A673 (cell line): Measurements from ENCODE around the gene LAIR1. TPM values are rescaled to one million over a fixed set of nuclear protein-coding genes. Genes with fewer than 3 reads are reported as not detected.
A peak's percentile ranks its signal among the peaks of the same experiment; 100 is the strongest.
"Not testable (repeated sequence)": the region's sequence is repeated elsewhere in the genome, so short reads cannot be mapped to it uniquely, and the experiment has no call there.

Source experiments
- BruUV-seq: library from RNA; stranded (reverse); fragments of 400-500 nt; replicated peaks from 2 replicates; lab custom pipeline; 2021; lab: Mats Ljungman, UMichigan
- CTCF ChIA-PET: fragments of 300-600 bp; sonication (Branson Sonifier 250); formaldehyde crosslinking; loops from one replicate; lab custom pipeline; 2022; ENCODE audit warnings: antibody characterized with exemption; lab: Charles Lee
- POLR2A ChIA-PET: fragments of 300-600 bp; sonication (Branson Sonifier 250); formaldehyde crosslinking; loops from one replicate; lab custom pipeline; 2022; ENCODE audit warnings: antibody characterized with exemption; ENCODE audit not compliant: low non-redundant PET; lab: Charles Lee
- DNase-seq: peaks from one replicate; pipeline ENCODE4 v3.0.0-alpha.2; 2015; ENCODE audit warnings: low spot score
- H3K27ac ChIP-seq: fragments of 200-600 bp; sonication (generic); 2 replicates; pipeline ENCODE4 v1.5.1; 2016; ENCODE audit warnings: mixed run types, low read depth, mild to moderate bottlenecking, mixed read lengths, antibody characterized with exemption, low read length; ENCODE audit not compliant: poor library complexity, severe bottlenecking
- H3K27me3 ChIP-seq: fragments of 200-600 bp; sonication (generic); replicated peaks from 2 replicates; pipeline ENCODE4 v1.6.1; 2017; ENCODE audit warnings: mixed run types, low read depth, mild to moderate bottlenecking, mixed read lengths, antibody characterized with exemption, low read length; ENCODE audit not compliant: insufficient read depth, poor library complexity
- H3K36me3 ChIP-seq: fragments of 200-600 bp; sonication (generic); 2 replicates; pipeline ENCODE4 v1.6.1; 2016; ENCODE audit warnings: mixed run types, mild to moderate bottlenecking, mixed read lengths, antibody characterized with exemption, low read length; ENCODE audit not compliant: insufficient read depth, poor library complexity, severe bottlenecking
- H3K4me1 ChIP-seq: fragments of 200-600 bp; sonication (generic); 2 replicates; pipeline ENCODE4 v1.6.1; 2017; ENCODE audit warnings: mixed run types, mild to moderate bottlenecking, mixed read lengths, antibody characterized with exemption, low read length; ENCODE audit not compliant: insufficient read depth, poor library complexity, severe bottlenecking
- H3K4me3 ChIP-seq: fragments of 200-600 bp; sonication (generic); 2 replicates; pipeline ENCODE4 v1.5.1; 2016; ENCODE audit warnings: low read depth, mixed run types, mild to moderate bottlenecking, mixed read lengths, low read length; ENCODE audit not compliant: poor library complexity, severe bottlenecking
- H3K9me3 ChIP-seq: fragments of 200-600 bp; sonication (generic); 2 replicates; pipeline ENCODE4 v1.6.1; 2016; ENCODE audit warnings: mixed run types, low read depth, mild to moderate bottlenecking, mixed read lengths, antibody characterized with exemption, low read length; ENCODE audit not compliant: poor library complexity, severe bottlenecking
- EZH2 ChIP-seq: fragments of 200-600 bp; sonication (generic); IDR thresholded peaks from 2 replicates; pipeline ENCODE4 v1.6.1; 2017; ENCODE audit warnings: borderline replicate concordance, low read depth, mild to moderate bottlenecking, mixed read lengths, antibody characterized with exemption, low read length; ENCODE audit not compliant: poor library complexity, severe bottlenecking
- intact Hi-C: fragments of 100-400 bp; cut with micrococcal nuclease; formaldehyde crosslinking; loops from one replicate; pipeline ENCODE4 v1.10.0; 2022; ENCODE audit not compliant: unreplicated experiment
- total RNA-seq: library from RNA; stranded (reverse); gene quantifications from 2 replicates; pipeline ENCODE4 v1.2.3, GENCODE V29; 2021
- TF ChIP-seq, protein P1 (sequence below): fragments of 300-800, 200-600 bp; sonication (generic); conservative IDR thresholded peaks from 2 replicates; pipeline ENCODE4 v1.5.1; 2017; ENCODE audit warnings: low read depth, mild to moderate bottlenecking, antibody characterized with exemption, low read length, moderate library complexity, mixed read lengths

Gene LAIR1
- total RNA-seq, 1 experiment from 2014 or later, result not detected

DNA sequence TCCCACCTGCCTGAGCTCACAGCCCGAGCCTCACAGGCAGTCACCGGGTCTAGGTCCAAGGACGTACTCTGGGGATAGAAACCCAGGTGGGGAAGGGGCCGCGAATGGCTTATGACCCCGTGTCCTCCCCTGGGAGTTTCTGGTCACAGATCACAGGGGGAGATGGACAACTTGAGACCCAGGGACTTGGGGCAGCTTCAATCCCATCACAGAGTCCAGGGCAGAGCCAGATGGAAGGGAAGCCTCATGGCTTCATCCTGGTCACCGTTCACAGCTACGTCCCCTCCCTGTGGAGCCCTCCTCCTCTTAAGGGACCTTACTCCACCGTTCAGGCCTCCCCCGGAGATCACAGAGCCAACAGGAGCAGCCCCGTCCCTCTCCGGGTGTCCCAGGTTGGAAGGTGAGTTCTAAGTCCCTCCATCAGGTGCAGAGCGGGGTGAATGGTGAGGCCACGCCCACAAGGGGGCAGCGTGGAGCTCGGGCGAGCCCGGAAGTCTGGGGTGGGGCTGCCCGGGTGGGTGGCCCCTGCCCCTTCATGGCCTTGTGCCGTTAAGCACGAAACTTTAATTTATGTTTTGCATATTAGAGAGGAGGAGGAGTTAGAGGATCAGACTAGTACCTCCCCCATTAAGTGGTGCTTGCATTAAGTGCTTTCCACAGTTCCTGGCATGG lies 5.4 kb downstream of the LAIR1 start:
- DNase-seq, H3K36me3 ChIP-seq, H3K27ac ChIP-seq, CTCF ChIA-PET, H3K4me1 ChIP-seq, H3K9me3 ChIP-seq, H3K27me3 ChIP-seq, intact Hi-C loops, H3K4me3 ChIP-seq, BruUV-seq, POLR2A ChIA-PET: not testable (repeated sequence)
- TF ChIP-seq, protein P1, sequence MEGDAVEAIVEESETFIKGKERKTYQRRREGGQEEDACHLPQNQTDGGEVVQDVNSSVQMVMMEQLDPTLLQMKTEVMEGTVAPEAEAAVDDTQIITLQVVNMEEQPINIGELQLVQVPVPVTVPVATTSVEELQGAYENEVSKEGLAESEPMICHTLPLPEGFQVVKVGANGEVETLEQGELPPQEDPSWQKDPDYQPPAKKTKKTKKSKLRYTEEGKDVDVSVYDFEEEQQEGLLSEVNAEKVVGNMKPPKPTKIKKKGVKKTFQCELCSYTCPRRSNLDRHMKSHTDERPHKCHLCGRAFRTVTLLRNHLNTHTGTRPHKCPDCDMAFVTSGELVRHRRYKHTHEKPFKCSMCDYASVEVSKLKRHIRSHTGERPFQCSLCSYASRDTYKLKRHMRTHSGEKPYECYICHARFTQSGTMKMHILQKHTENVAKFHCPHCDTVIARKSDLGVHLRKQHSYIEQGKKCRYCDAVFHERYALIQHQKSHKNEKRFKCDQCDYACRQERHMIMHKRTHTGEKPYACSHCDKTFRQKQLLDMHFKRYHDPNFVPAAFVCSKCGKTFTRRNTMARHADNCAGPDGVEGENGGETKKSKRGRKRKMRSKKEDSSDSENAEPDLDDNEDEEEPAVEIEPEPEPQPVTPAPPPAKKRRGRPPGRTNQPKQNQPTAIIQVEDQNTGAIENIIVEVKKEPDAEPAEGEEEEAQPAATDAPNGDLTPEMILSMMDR, result peak; percentile 36

DNA sequence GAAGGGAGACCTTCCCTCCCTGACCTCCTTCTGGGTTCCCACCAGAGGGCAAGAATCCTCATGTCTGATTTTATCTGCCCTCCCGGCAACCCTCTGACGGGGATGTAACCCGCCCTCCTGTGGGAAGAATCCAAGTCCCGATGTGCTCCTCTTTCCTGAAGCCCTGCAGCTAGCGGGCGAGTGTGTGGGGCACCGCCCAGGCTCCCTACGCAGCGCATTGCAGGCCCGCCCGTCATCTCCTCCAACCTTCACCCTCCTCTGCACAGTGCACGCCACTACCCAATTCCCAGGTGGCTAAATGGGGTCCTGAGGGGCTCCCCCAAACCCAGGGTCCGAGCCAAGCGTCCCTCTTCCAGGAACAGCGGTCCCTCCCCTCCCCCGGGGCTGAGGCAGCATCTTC lies 7.3 kb downstream of the LAIR1 start:
- DNase-seq, result no peak
- intact Hi-C loops, result no loop called here
- no peak overlapping the region for H3K27ac ChIP-seq
- CTCF ChIA-PET, result no interaction called here
- POLR2A ChIA-PET, result no interaction called here
- H3K9me3 ChIP-seq, result no peaks in the 10 kb centered on the region
- no peaks in the 10 kb centered on the region for H3K36me3 ChIP-seq
- H3K27me3 ChIP-seq, result peaks cover 2% of the 10 kb centered on the region
- TF ChIP-seq, protein P1, result no peak
- no peak for TF ChIP-seq EZH2
- H3K4me1 ChIP-seq, result no peaks in the 10 kb centered on the region
- H3K4me3 ChIP-seq, result no peak overlapping the region
- no TSS peak for BruUV-seq

- intact Hi-C loops, result no loop called here
- no TSS peak for BruUV-seq
- TF ChIP-seq EZH2, result no peak
- TF ChIP-seq, protein P1, result no peak
- no peaks in the 10 kb centered on the region for H3K36me3 ChIP-seq
- ChIA-PET POLR2A (no interaction called here), CTCF (no interaction called here)
- H3K27ac ChIP-seq, result no peak overlapping the region
- DNase-seq, result no peak
- H3K27me3 ChIP-seq, result peaks cover 11% of the 10 kb centered on the region
- no peak overlapping the region for H3K4me3 ChIP-seq
- no peaks in the 10 kb centered on the region for H3K9me3 ChIP-seq
- H3K4me1 ChIP-seq, result no peaks in the 10 kb centered on the region
These were observed 8.2 kb downstream of the LAIR1 start for GRCh38 chr19:54356444-54357056.
